Neuronal stem cell (in vitro differentiated cells): ENCODE measurements around the gene KAZN.
"Not testable (repeated sequence)": the region's sequence is repeated elsewhere in the genome, so short reads cannot be mapped to it uniquely, and the experiment has no call there.

Experiments used
- DNase-seq: peaks from one replicate; pipeline ENCODE4 v3.0.0-alpha.2; 2013; ENCODE audit warnings: low spot score
- H2AFZ ChIP-seq: one replicate; pipeline ENCODE4 v1.6.1; 2013; ENCODE audit warnings: mild to moderate bottlenecking, low read length, inconsistent platforms
- H2AK5ac ChIP-seq: 2 replicates; pipeline ENCODE4 v1.6.1; 2013; ENCODE audit warnings: low read depth, mild to moderate bottlenecking, inconsistent platforms, low read length, moderate library complexity, mixed read lengths
- H2BK120ac ChIP-seq: 2 replicates; pipeline ENCODE4 v1.6.1; 2013; ENCODE audit warnings: low read depth, mild to moderate bottlenecking, inconsistent platforms, low read length, moderate library complexity, mixed read lengths
- H2BK12ac ChIP-seq: one replicate; pipeline ENCODE4 v1.6.1; 2013; ENCODE audit warnings: low read length, inconsistent platforms
- H2BK15ac ChIP-seq: 2 replicates; pipeline ENCODE4 v1.6.1; 2013; ENCODE audit warnings: mild to moderate bottlenecking, low read length, inconsistent platforms, mixed read lengths
- H2BK5ac ChIP-seq: one replicate; pipeline ENCODE4 v1.6.1; 2013; ENCODE audit warnings: inconsistent platforms, mild to moderate bottlenecking, low read length, moderate library complexity
- H3K14ac ChIP-seq: one replicate; pipeline ENCODE4 v1.6.1; 2013; ENCODE audit warnings: low read length, inconsistent platforms
- H3K18ac ChIP-seq: 2 replicates; pipeline ENCODE4 v1.6.1; 2013; ENCODE audit warnings: low read length, inconsistent platforms
- H3K23ac ChIP-seq: 2 replicates; pipeline ENCODE4 v1.6.1; 2013; ENCODE audit warnings: low read depth, mild to moderate bottlenecking, mixed read lengths, low read length, inconsistent platforms; ENCODE audit not compliant: poor library complexity
- H3K27ac ChIP-seq: replicated peaks from 3 replicates; pipeline ENCODE4 v1.5.1; 2013; ENCODE audit warnings: low read length, inconsistent platforms
- H3K27me3 ChIP-seq, 3 experiments: 2 replicates each; pipeline ENCODE4 v1.6.1; 2013; ENCODE audit warnings: low read length in 3 of 3, mild to moderate bottlenecking in 2 of 3, inconsistent platforms in 1 of 3, low read depth in 1 of 3, mixed read lengths in 1 of 3, moderate library complexity in 1 of 3; ENCODE audit not compliant: control insufficient read depth in 3 of 3, insufficient read depth in 3 of 3
- H3K36me3 ChIP-seq, 2 donors: replicated peaks in 1 of 2; 2 replicates each; pipeline ENCODE4 v1.6.1; 2013; ENCODE audit warnings: low read length in 2 of 2; ENCODE audit not compliant: control insufficient read depth in 2 of 2, insufficient read depth in 2 of 2
- H3K4ac ChIP-seq: 2 replicates; pipeline ENCODE4 v1.6.1; 2013; ENCODE audit warnings: inconsistent platforms, mild to moderate bottlenecking, low read length, moderate library complexity
- H3K4me1 ChIP-seq, 2 donors: 1 replicate in 1 of 2; 2 replicates in 1 of 2; pipeline ENCODE4 v1.6.1; 2013; ENCODE audit warnings: low read length in 2 of 2, low read depth in 1 of 2; ENCODE audit not compliant: control insufficient read depth in 2 of 2, insufficient read depth in 1 of 2
- H3K4me2 ChIP-seq: one replicate; pipeline ENCODE4 v1.6.1; 2013; ENCODE audit warnings: mild to moderate bottlenecking, low read length, inconsistent platforms; ENCODE audit not compliant: insufficient read depth, poor library complexity, severe bottlenecking
- H3K4me3 ChIP-seq, 2 donors: 2 replicates each; pipeline ENCODE4 v1.5.1; 2013; ENCODE audit warnings: low read length in 2 of 2, mild to moderate bottlenecking in 2 of 2, inconsistent platforms in 1 of 2, moderate library complexity in 1 of 2
- H3K79me1 ChIP-seq: one replicate; pipeline ENCODE4 v1.6.1; 2013; ENCODE audit warnings: low read depth, mild to moderate bottlenecking, inconsistent platforms, low read length, moderate library complexity
- H3K9ac ChIP-seq: one replicate; pipeline ENCODE4 v1.6.1; 2013; ENCODE audit warnings: mild to moderate bottlenecking, low read depth, low read length, inconsistent platforms; ENCODE audit not compliant: poor library complexity
- H3K9me3 ChIP-seq, 2 donors: replicated peaks in 1 of 2; 2 replicates each; pipeline versions ENCODE3 to v1.6.1; 2013; ENCODE audit warnings: low read length in 2 of 2, mild to moderate bottlenecking in 2 of 2, inconsistent platforms in 1 of 2, low read depth in 1 of 2, mixed read lengths in 1 of 2, moderate library complexity in 1 of 2; ENCODE audit not compliant: control insufficient read depth in 2 of 2, insufficient read depth in 1 of 2
- H4K8ac ChIP-seq: one replicate; pipeline ENCODE4 v1.6.1; 2013; ENCODE audit warnings: low read depth, mild to moderate bottlenecking, inconsistent platforms, low read length, moderate library complexity
- H4K91ac ChIP-seq: one replicate; pipeline ENCODE4 v1.6.1; 2013; ENCODE audit warnings: low read length, low read depth, mild to moderate bottlenecking, inconsistent platforms; ENCODE audit not compliant: poor library complexity
- WGBS, 2 donors: extraction: QIAGEN DNeasy Blood & Tissue Kit; methylation state at CpG; one replicate each; pipeline ENCODE4 v1.1.7; 2013; ENCODE audit warnings: missing lambda C conversion rate in 2 of 2, mixed read lengths in 1 of 2; ENCODE audit not compliant: insufficient read length in 2 of 2, insufficient replicate concordance in 1 of 2; ENCODE audit errors: extremely low coverage in 2 of 2; 5-methylcytosine and 5-hydroxymethylcytosine counted together

KAZN gene

DNA sequence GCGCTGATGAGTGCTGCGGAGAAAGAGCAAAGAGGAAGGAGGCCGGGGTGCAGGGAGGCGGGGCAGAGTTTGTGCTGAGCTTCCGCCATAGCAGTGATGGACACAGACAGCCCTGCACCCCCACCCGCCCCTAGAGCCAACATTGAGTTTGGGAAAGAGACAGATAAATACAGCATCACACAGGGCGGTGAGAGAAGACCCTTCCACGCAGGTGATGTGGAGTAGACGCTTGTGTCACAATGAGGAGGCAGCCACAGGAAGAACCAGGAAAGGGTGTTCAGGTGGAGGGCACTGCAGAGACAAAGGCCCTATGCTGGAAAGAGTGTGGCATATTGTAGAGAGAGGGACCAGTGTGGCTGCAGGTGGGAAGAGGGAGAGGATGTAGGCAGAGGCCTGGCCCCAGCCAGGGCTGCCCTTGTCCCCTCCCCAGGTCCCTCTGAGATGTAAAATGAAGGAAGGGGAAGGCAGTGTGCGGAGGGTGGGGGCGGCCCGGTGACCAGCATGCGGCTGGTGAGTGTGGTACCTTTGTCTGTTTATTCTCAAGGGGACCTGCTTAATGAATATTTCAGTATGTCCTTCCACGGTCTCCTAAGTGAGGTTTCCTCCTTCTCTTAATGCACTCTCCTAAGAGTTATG lies 360.7 kb downstream of the KAZN start:
- no peak overlapping the region for H3K27ac ChIP-seq
- H3K14ac ChIP-seq, result no peak overlapping the region
- no peak overlapping the region for H2BK12ac ChIP-seq
- H2BK120ac ChIP-seq, result peak overlapping the region; percentile 63
- H3K79me1 ChIP-seq, result no peaks in the 10 kb centered on the region
- no peak overlapping the region for H3K9ac ChIP-seq
- H3K18ac ChIP-seq, result peak overlapping the region; percentile 44
- no peak overlapping the region for H2BK15ac ChIP-seq
- H3K4me2 ChIP-seq, result no peak overlapping the region
- H2AK5ac ChIP-seq, result peak overlapping the region; percentile 46
- H3K4ac ChIP-seq, result no peak overlapping the region
- H3K23ac ChIP-seq, result no peak overlapping the region
- peaks cover 0 to 1% of the 10 kb centered on the region in 2 donors for H3K4me1 ChIP-seq
- no peak overlapping the region for H4K91ac ChIP-seq
- DNase-seq, result no peak
- no peak overlapping the region for H3K4me3 ChIP-seq
- H2AFZ ChIP-seq, result no peak overlapping the region
- peaks cover 3 to 59% of the 10 kb centered on the region in 2 donors for H3K36me3 ChIP-seq
- H4K8ac ChIP-seq, result no peak overlapping the region
- H3K27me3 ChIP-seq, result no peaks in the 10 kb centered on the region
- no CpG with 5 or more reads among the region's 14 CpGs for WGBS, 2 donors
- no peak overlapping the region for H2BK5ac ChIP-seq
- H3K9me3 ChIP-seq, result peaks cover 0 to 14% of the 10 kb centered on the region in 2 donors

DNA sequence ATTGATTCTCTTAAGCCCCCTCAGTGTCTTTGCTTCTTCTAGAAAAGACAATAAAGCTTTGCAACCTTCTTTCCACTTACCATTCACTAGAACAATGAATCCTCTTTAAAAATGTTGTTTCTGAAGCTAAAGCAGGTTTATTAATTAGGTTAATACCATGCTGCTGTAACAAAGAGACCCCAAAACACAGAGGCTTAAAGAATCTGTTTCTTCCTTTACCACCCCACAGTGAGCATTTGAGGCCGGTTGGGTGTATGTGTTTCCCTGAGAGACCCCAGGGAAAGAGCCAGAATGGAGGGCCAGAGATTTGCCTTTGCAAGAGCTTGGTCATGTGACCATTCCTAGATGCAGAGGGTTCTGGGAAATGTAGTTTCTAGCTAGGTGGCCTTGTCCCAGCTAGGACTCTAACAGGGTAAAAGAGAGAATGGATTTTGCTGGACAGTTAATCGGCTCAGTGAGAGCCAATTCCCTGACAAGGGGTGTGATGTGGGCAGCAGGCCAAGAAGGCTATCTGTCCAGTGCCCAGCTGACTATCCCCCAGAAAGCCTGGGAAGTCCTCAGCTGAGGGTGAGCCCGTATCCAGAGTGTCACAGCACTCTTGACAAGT lies 363.3 kb downstream of the KAZN start:
- no peak for DNase-seq
- WGBS, 2 donors, result no CpG with 5 or more reads among the region's 3 CpGs
- Histone ChIP-seq H3K27ac (no peak overlapping the region), H2AK5ac (no peak overlapping the region), H3K36me3 (peaks cover 3 to 72% of the 10 kb centered on the region in 2 donors), H3K9ac (no peak overlapping the region), H2BK5ac (peak overlapping the region; percentile 88), H3K9me3 (peaks cover 0 to 14% of the 10 kb centered on the region in 2 donors), H2AFZ (no peak overlapping the region), H3K4me1 (peaks cover 0 to 1% of the 10 kb centered on the region in 2 donors), H3K4me2 (no peak overlapping the region), H2BK15ac (peak overlapping the region; percentile 34), H3K4ac (no peak overlapping the region), H2BK12ac (no peak overlapping the region), H3K79me1 (no peaks in the 10 kb centered on the region), H2BK120ac (no peak overlapping the region), H4K91ac (no peak overlapping the region), H3K23ac (no peak overlapping the region), H3K27me3 (no peaks in the 10 kb centered on the region), H3K4me3 (no peak overlapping the region), H3K14ac (no peak overlapping the region), H4K8ac (no peak overlapping the region), H3K18ac (peak overlapping the region; percentile 48)

DNA sequence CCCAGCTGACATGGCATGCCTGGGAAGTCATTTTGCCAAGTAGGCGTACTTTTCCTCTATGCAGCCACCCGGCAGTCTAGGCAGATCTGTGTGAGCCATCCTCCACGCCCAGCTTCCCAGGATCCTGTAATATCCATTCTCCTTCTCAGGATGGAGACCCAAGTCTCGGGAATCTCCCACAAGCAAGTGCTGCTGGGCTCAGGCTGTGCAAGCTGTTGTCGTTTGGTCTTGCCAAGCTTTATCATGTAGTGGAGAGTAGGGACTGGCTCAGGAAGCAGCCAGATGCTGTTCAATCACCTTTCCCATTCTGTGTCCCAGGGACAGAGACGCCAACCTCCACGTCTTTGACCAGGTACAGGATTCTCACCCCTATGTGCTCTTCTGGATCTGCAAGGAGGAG lies 363.9 kb downstream of the KAZN start:
- Histone ChIP-seq H3K4me1 (peaks cover 0 to 1% of the 10 kb centered on the region in 2 donors), H2BK15ac (peak overlapping the region; percentile 34), H3K23ac (peak overlapping the region; percentile 17), H3K4me2 (no peak overlapping the region), H2AK5ac (no peak overlapping the region), H2AFZ (no peak overlapping the region), H3K79me1 (no peaks in the 10 kb centered on the region), H3K27ac (no peak overlapping the region), H3K9me3 (peaks cover 5 to 20% of the 10 kb centered on the region in 2 donors), H3K14ac (no peak overlapping the region), H3K9ac (no peak overlapping the region), H3K27me3 (no peaks in the 10 kb centered on the region), H2BK120ac (no peak overlapping the region), H4K91ac (no peak overlapping the region), H2BK12ac (no peak overlapping the region), H3K4me3 (no peak overlapping the region), H3K18ac (no peak overlapping the region), H4K8ac (no peak overlapping the region), H3K36me3 (peaks cover 3 to 72% of the 10 kb centered on the region in 2 donors), H2BK5ac (peak overlapping the region; percentile 88), H3K4ac (no peak overlapping the region)
- no CpG with 5 or more reads among the region's 7 CpGs for WGBS, 2 donors
- no peak for DNase-seq

DNA sequence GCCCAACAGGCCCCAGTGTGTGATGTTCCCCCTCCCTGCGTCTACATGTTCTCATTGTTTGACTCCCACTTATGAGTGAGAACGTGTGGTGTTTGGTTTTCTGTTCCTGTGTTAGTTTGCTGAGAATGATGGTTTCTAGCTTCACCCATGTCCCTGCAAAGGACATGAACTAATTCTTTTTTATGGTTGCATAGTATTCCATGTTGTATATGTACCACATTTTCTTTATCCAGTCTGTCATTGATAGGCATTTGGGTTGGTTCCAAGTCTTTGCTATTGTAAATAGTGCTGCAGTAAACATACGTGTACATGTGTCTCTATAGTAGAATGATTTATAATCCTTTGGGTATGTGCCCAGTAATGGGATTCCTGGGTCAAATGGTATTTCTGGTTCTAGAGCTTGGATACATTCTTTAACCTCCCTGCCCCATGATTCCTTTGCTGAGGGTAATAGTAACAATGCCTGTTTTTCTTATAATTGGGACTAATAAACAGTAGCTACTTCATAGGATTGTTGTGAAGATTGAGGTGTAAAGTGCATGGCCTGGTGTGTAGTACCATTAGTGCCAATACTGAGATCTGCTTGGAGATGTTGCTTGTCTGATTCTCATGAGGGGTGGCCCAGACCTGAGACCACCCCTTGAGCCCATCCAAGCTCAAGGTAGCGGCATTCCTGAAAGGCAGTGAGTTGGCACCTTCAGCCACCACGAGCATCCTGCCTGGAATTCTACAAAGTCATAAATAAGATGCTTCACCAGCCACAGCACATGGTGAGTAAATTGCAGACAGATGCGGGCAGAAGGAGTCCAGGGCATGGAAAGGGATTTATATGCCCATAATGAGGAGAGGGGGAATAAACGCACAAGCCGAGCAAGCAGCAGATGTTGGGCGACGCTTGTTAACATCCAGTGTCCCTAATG lies 365.6 kb downstream of the KAZN start:
- not testable (repeated sequence) for H3K79me1 ChIP-seq

More for the DNA sequence above, 365.6 kb downstream of the KAZN start:
- H4K91ac ChIP-seq, H3K18ac ChIP-seq, H3K4ac ChIP-seq, H2BK120ac ChIP-seq, H3K27ac ChIP-seq, H4K8ac ChIP-seq, DNase-seq, H3K4me2 ChIP-seq, H3K4me3 ChIP-seq, H2BK12ac ChIP-seq, H3K23ac ChIP-seq, H3K9ac ChIP-seq, H3K14ac ChIP-seq, H2BK5ac ChIP-seq, H2AFZ ChIP-seq, H3K27me3 ChIP-seq, H2BK15ac ChIP-seq: not testable (repeated sequence)
- H3K36me3 ChIP-seq, result peaks cover 3 to 84% of the 10 kb centered on the region in 2 donors
- WGBS, 2 donors, result no CpG with 5 or more reads among the region's 10 CpGs
- peaks cover 7 to 24% of the 10 kb centered on the region in 2 donors for H3K9me3 ChIP-seq
- H2AK5ac ChIP-seq, result peak overlapping the region; percentile 54
- H3K4me1 ChIP-seq, result peaks cover 10 to 11% of the 10 kb centered on the region in 2 donors
